Measurements from ENCODE around the gene TMEM203. TPM values are rescaled to one million over a fixed set of nuclear protein-coding genes. Genes with fewer than 3 reads are reported as not detected.

The TMEM203 gene
- polyA plus RNA-seq, 4 donors = 44.6 to 49.8 (median 47.4) TPM

Other genes starting within 250 kb of the TMEM203 start
- gene PTGDS, start 228.1 kb downstream of the TMEM203 start, polyA plus RNA-seq (ENCODE audit: insufficient read length in 4 of 4) = 100 to 1,000 TPM in 1 of 4 donors, 10 to 100 TPM in 3; 27.8 to 104 (median 33.5) TPM
- gene LCNL1, start 222.7 kb downstream of the TMEM203 start, polyA plus RNA-seq (ENCODE audit: insufficient read length in 4 of 4) = under 1 TPM; 0.08 to 0.35 (median 0.19) TPM
- 10 to 100 TPM; 26.9 to 46.1 (median 31.5) TPM for gene PAXX, start 213.2 kb downstream of the TMEM203 start, polyA plus RNA-seq (ENCODE audit: insufficient read length in 4 of 4)
- gene CLIC3, start 209.1 kb downstream of the TMEM203 start, polyA plus RNA-seq (ENCODE audit: insufficient read length in 4 of 4) = 1 to 10 TPM in 1 of 4 donors, under 1 TPM in 3; 0.28 to 1.2 (median 0.50) TPM
- gene ABCA2, start 177.4 kb downstream of the TMEM203 start, polyA plus RNA-seq (ENCODE audit: insufficient read length in 4 of 4) = 10 to 100 TPM; 33.3 to 57.9 (median 40.2) TPM
- gene FUT7, start 173.6 kb downstream of the TMEM203 start, polyA plus RNA-seq (ENCODE audit: insufficient read length in 4 of 4) = under 1 TPM in 2 of 4 donors, not detected in 2; 0.04 to 0.11 TPM
- 10 to 100 TPM; 22.8 to 47.1 (median 26.5) TPM for gene NPDC1, start 159.5 kb downstream of the TMEM203 start, polyA plus RNA-seq (ENCODE audit: insufficient read length in 4 of 4)
- 1 to 10 TPM; 3.4 to 7.4 (median 4.2) TPM for gene ENTPD2, start 151.6 kb downstream of the TMEM203 start, polyA plus RNA-seq (ENCODE audit: insufficient read length in 4 of 4)
- 1 to 10 TPM; 5.4 to 9.5 (median 6.0) TPM for gene SAPCD2, start 135.1 kb downstream of the TMEM203 start, polyA plus RNA-seq (ENCODE audit: insufficient read length in 4 of 4)
- gene UAP1L1, start 128.1 kb downstream of the TMEM203 start, polyA plus RNA-seq (ENCODE audit: insufficient read length in 4 of 4) = 1 to 10 TPM; 4.6 to 6.6 (median 5.6) TPM
- gene MAN1B1, start 118.7 kb downstream of the TMEM203 start, polyA plus RNA-seq (ENCODE audit: insufficient read length in 4 of 4) = 10 to 100 TPM; 46.4 to 62.2 (median 53.4) TPM
- 10 to 100 TPM in 3 of 4 donors, 1 to 10 TPM in 1; 9.7 to 41.8 (median 18.2) TPM for gene DPP7, start 90.9 kb downstream of the TMEM203 start, polyA plus RNA-seq (ENCODE audit: insufficient read length in 4 of 4)
- under 1 TPM in 2 of 4 donors, not detected in 2; 0.04 to 0.12 TPM for gene GRIN1, start 66.5 kb downstream of the TMEM203 start, polyA plus RNA-seq (ENCODE audit: insufficient read length in 4 of 4)
- under 1 TPM in 1 of 4 donors, not detected in 3; 0.16 TPM for gene LRRC26, start 35.6 kb downstream of the TMEM203 start, polyA plus RNA-seq (ENCODE audit: insufficient read length in 4 of 4)
- not detected for gene TMEM210, start 33.6 kb downstream of the TMEM203 start, polyA plus RNA-seq (ENCODE audit: insufficient read length in 4 of 4)
- 10 to 100 TPM; 37.1 to 50.4 (median 40.9) TPM for gene ANAPC2, start 17.1 kb downstream of the TMEM203 start, polyA plus RNA-seq (ENCODE audit: insufficient read length in 4 of 4)
- gene SSNA1, start 17.0 kb downstream of the TMEM203 start, polyA plus RNA-seq (ENCODE audit: insufficient read length in 4 of 4) = 10 to 100 TPM; 42.7 to 70.4 (median 47.7) TPM
- gene TPRN, start 4.9 kb downstream of the TMEM203 start, polyA plus RNA-seq (ENCODE audit: insufficient read length in 4 of 4) = 10 to 100 TPM; 12.9 to 18.6 (median 14.1) TPM
- 10 to 100 TPM; 10.0 to 16.0 (median 10.9) TPM for gene NDOR1, start 52 bp upstream of the TMEM203 start, polyA plus RNA-seq (ENCODE audit: insufficient read length in 4 of 4)
- 10 to 100 TPM in 2 of 4 donors, 1 to 10 TPM in 2; 7.9 to 16.3 (median 10.1) TPM for gene RNF208, start 16.6 kb upstream of the TMEM203 start, polyA plus RNA-seq (ENCODE audit: insufficient read length in 4 of 4)
- gene CYSRT1, start 19.5 kb upstream of the TMEM203 start, polyA plus RNA-seq (ENCODE audit: insufficient read length in 4 of 4) = 10 to 100 TPM in 2 of 4 donors, 1 to 10 TPM in 2; 4.9 to 14.2 (median 10.8) TPM
- gene RNF224, start 21.9 kb upstream of the TMEM203 start, polyA plus RNA-seq (ENCODE audit: insufficient read length in 4 of 4) = 10 to 100 TPM in 1 of 4 donors, 1 to 10 TPM in 3; 5.1 to 14.5 (median 9.7) TPM
- 10 to 100 TPM in 1 of 4 donors, 1 to 10 TPM in 3; 4.7 to 11.9 (median 7.3) TPM for gene SLC34A3, start 25.3 kb upstream of the TMEM203 start, polyA plus RNA-seq (ENCODE audit: insufficient read length in 4 of 4)
- gene TUBB4B, start 35.6 kb upstream of the TMEM203 start, polyA plus RNA-seq (ENCODE audit: insufficient read length in 4 of 4) = 100 to 1,000 TPM; 343 to 454 (median 348) TPM
- 1 to 10 TPM; 1.7 to 2.3 (median 1.8) TPM for gene STPG3, start 45.6 kb upstream of the TMEM203 start, polyA plus RNA-seq (ENCODE audit: insufficient read length in 4 of 4)
- gene NELFB, start 49.7 kb upstream of the TMEM203 start, polyA plus RNA-seq (ENCODE audit: insufficient read length in 4 of 4) = 10 to 100 TPM; 46.6 to 69.7 (median 51.2) TPM
- 1 to 10 TPM; 3.6 to 10.0 (median 4.9) TPM for gene TOR4A, start 72.1 kb upstream of the TMEM203 start, polyA plus RNA-seq (ENCODE audit: insufficient read length in 4 of 4)
- 10 to 100 TPM in 1 of 4 donors, 1 to 10 TPM in 3; 6.6 to 10.1 (median 6.7) TPM for gene NRARP, start 96.6 kb upstream of the TMEM203 start, polyA plus RNA-seq (ENCODE audit: insufficient read length in 4 of 4)
- 10 to 100 TPM; 12.5 to 19.3 (median 13.8) TPM for gene EXD3, start 217.5 kb upstream of the TMEM203 start, polyA plus RNA-seq (ENCODE audit: insufficient read length in 4 of 4)
- 10 to 100 TPM in 1 of 4 donors, 1 to 10 TPM in 3; 5.7 to 10.1 (median 6.2) TPM for gene NOXA1, start 217.7 kb upstream of the TMEM203 start, polyA plus RNA-seq (ENCODE audit: insufficient read length in 4 of 4)
- gene ENTPD8, start 235.7 kb upstream of the TMEM203 start, polyA plus RNA-seq (ENCODE audit: insufficient read length in 4 of 4) = under 1 TPM; 0.52 to 0.59 (median 0.56) TPM